ENCODE measurements around the gene SMAD3. TPM values are rescaled to one million over a fixed set of nuclear protein-coding genes. Genes with fewer than 3 reads are reported as not detected.

SMAD3 gene
- total RNA-seq, 1 donor from 2014 or later: 17.1 TPM

DNA sequence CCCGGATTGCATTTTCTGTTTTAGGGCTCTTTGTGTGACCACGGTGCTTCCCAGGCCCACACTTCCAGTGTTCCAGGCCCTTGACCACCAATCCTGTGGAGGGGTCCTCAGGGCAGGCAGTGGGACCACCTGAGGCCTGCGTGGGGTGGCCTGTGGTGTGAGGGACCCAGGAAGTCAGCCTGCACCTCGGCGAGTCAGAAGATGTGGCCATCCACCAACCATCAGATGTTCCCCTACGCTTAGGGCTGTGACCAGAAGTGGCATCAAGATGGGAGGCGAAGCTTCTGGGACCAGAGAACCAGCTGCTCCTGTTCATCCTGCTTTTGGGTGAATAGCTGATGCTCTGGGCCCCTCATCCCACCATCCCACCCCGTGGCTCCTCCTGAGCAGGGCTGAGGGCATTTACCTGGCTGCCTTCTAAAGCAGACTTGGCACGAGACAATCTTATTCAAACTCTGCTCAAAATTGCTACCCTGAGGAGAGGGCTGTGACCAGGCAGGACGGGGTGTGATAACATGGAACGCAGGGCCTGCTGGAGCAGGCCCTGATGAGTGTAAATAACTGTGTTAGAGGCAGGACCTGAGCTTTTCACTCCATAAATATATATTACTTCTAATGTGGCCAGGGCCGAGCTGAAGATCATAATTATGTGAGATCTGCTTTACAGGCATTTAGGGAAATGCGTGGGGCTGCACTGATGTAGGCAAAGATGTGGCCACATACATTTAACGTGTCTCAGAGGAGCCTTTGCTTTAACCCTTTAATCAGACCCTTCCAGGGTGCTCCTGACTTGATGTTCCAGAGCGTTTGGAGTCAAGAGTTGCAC lies 28.8 kb downstream of the SMAD3 start:
- no peak for DNase-seq (ENCODE audit: low spot score)
- no peak for ATAC-seq

DNA sequence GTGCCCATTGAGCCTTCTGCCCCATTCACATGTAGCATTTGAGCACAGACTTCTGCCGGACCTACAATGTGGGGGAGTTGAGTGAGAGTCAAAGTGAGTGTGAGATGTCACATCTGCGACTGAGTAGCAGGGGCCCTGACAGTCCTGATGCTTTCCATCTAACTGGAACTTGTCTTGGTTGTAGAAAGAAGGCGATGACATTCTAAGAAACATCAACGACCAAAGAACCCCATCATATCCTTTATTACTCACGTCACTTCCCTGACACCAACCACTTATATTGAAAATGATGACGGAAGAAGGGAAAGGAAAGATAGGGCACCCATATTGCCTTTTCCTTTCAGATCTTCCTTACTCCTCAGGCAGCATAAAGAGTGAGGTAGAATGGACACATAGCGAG lies 30.5 kb downstream of the SMAD3 start:
- ATAC-seq (no peak), DNase-seq (ENCODE audit: low spot score) (no peak)

DNA sequence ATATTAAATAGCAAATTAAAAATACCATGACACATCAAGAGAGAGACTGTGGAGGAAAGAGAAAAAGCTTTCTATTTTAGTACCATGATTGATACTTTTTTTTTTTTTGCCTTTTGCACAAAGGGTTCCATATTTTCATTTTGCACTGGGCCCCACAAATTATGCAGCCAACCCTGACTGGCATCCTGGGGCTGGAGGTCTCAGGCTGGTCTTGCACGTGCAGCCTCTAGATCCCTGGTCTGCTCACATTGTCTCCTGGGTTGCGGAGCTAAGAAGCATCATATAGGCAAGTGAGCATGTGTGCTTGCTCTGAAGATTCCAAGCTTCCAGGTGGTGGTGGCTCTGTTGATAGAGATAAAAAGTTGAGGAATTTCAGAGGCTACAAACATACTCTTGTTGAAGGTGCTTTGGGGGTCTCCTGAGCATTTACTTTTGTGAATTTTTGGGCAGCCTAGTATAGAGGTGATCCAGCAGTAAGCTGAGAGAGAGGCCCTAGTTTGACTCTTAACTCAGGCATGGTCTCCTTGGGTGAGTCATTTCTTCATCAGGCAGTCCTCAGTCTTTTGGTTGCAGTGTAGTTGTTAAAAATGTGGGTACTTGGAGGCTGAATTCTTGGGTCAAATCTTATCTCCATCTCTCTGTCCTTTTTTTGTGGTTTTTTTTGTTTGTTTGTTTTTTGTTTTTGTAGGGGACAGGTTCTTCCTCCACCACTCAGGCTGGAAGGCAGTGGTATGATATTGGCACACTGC lies 31.3 kb downstream of the SMAD3 start:
- DNase-seq (ENCODE audit: low spot score) (no peak), ATAC-seq (no peak)

DNA sequence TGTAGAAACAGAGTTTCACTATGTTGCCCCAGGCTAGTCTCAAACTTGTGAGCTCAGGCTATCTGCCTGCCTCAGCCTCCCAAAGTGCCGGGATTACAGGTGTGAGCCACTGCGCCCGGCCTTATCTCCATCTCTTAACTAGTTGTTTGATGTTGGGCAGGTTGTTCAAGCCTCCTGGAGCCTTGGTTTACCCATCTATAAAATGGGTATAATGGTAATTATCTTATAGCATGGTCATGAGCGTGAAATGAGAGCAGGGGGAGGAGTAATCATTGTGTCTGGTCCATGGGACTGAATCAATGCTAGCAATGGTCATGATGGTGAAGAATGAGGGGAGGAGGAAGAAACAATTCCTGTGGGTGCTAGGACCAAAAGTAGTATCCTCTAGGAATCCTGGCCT lies 32.0 kb downstream of the SMAD3 start:
- DNase-seq (ENCODE audit: low spot score) (no peak), ATAC-seq (no peak)

DNA sequence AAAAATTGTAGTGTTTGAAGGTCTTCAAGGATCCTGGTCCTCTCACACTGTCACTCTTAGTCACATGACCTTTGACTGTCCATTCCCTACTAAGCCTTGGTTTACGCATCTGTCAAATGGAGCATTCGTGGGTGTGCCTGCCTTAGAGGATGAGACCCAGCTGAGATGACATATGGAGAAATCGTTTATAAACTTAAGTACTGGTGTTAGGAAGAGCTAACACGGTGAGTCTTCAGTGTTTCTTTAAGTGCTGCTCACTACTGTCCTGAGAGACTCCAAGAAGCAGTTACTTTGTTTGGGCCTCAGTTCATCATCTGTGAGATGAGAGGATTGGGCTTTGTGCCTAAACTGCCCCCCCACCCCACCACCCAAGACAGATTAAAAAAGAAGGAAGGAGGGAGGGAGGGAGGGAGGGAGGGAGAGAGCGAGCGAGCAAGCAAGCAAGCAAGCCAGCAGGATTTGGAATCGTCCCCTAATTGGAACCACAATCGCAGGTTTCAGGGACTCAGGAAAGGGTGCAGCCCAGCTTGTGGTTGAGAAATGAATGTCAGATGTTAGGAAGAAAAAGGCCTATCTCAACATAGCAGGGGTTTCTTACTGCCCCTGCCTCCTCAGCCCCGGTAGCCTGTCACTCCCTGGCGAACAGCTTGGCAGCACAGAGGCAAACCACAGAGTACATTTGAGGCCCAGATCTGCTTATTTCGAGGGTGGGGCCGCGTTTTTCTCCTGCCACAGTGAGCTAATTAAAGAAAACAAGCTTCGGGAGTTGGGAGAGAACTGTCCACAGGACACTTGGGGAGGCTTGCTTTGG lies 32.7 kb downstream of the SMAD3 start:
- peak; percentile 73 for ATAC-seq
- DNase-seq (ENCODE audit: low spot score): no peak

DNA sequence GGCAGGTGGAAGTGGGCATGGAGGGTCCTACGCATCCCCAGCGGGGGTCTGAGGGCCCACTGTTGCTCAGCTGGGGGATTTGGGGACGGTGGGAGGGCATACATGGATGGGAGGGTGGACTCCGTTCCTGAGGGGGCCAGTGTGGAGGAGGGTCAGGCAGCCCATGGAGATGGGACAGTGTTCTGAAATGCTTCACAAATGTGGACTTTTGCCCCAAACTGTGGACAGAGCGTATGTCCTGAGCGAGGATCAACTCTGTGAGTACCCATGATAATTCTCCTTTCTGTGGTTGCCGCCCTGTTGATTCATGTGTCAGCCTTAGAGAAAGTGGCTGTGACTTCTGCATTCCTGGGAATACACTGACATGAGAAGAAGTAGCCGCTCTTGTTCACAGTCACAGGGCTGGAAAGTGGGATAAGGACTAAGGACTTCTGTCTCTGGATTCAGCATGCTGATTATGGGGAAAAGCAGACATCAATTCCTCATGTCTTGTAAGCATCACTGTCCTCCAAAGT lies 33.4 kb downstream of the SMAD3 start:
- DNase-seq (ENCODE audit: low spot score) (peak; percentile 59), ATAC-seq (peak; percentile 90)

DNA sequence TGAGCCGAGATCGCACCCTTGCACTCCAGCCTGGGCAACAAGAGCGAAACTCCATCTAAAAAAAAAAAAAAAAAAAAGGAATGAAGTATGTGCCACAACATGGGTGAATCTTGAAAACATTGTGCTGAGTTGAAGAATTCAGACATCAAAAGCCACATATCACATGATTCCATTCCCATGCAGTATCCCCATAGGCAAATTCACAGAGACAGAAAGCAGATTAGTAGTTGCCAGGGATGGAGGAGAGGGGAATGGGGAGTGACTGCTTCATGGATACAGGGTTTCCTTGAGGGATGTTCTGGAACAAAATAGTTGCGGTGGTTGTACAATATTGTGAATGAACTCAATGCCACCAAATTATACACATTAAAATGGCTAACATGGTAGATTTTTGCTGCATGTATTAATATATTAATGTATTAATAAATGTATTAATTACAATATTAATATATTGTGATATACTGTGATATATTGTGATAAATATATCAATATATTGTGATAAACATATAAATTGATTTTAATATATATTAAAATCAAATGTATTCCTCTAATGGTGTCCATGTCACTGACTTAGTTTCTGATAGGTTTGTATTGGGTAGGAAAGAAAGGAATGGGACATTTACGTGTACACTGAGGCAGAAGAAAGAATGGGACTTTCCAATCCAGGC lies 34.9 kb downstream of the SMAD3 start:
- DNase-seq (ENCODE audit: low spot score) (no peak), ATAC-seq (no peak)

DNA sequence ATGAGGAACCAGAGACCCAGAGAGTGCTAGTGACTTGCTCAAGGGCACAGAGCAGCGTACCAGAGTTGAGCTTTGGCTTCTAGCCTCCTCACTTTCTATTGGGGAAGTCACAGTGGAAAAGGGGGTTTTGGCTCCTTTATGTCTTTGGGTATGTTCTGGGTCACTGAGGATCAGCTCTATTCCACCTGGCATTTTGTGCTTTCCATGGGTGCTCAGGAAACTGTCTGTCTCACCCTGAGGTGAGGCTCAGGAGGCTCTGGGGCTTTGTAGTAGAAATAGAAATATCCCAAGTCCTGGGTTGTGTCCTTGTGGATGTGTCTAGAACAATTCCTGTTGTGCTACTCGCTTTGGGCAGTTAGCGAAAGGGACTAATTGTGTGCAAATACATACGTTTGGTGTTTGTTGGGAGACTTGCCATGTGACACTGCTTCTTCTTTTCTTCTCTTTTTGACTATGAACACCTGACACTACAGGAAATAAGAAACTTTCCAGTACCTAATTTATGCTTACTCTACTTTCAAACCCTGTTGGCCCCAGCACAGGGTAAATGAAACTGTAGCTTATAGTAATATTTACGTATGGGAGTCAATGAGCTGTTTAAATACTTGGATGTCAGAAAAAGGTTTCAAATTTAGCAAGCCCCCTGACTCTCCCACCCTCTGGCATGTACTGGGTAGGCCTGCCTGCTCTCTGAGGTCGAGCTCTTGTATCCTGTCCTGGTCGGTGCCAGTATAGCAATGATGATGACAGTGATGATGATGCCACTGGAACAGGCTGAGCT lies 35.6 kb downstream of the SMAD3 start:
- DNase-seq (ENCODE audit: low spot score) (no peak), ATAC-seq (no peak)

DNA sequence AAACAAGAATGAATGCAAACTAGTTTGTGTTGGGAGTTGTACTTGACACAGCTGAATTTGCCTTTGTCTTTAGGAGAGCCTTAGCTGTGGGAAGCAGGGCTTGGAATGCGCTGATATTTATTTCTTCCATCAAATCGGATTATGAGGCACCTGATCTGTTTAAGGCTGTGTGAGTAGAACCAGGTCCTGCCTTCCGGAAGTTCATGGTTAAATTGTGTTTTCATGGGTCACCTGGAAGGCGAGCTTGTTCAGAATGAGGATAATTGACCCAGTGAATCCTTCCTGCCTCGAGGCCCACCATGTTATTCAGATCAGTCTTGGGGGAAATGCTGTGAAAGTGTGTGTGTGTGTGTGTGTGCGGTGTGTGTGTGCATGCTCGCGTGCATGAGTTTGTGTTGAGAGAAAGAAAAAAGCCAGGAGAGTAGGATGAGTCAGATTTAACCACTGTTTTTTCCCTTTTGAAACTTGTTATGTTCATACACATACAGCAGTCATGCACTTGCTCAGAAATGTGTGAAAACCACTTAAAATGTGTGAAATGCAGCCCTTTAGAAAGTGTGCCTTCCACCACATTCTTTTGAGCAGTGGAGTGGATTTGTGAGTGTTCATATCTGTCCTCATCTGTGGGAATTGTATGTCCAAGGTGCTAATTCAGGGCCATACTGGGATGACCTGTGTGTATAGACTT lies 36.7 kb downstream of the SMAD3 start:
- ATAC-seq: no peak
- no peak for DNase-seq (ENCODE audit: low spot score)

DNA sequence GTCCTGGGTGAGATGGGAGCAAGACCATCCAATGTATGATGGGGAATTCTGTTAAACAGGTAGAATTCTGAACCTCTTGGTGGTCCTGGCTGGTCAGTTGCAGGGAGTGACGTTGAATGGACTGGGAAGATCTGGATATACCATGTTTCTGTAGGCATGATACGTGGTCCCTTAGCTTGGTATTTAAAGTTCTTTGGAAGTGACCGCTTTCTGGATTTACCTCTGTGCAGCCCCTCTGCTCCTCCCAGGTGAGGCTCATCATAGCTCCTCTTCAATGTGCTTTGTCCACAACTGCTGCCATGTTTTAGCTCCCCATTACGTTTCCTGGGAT lies 37.2 kb downstream of the SMAD3 start:
- ATAC-seq (no peak), DNase-seq (ENCODE audit: low spot score) (no peak)

DNA sequence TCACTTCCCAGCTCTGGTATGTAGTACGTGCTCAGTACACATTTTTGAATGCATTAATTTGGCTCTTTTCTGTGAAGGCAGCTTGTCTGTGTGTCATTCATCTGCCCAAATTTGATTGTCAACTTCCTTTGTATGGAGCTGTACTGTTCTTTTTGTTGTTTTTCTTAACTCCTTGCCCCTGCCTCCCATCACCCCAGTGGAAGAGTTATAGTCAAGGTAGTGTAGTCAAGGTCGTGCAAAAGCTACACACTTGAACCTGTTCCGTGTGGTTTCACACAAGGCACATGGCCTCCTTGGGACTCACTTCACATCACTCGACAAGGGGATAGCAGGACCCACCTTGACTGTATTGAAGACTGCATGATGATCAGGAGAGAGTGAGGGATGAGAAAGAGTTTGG lies 37.6 kb downstream of the SMAD3 start:
- DNase-seq (ENCODE audit: low spot score) (no peak), ATAC-seq (no peak)

DNA sequence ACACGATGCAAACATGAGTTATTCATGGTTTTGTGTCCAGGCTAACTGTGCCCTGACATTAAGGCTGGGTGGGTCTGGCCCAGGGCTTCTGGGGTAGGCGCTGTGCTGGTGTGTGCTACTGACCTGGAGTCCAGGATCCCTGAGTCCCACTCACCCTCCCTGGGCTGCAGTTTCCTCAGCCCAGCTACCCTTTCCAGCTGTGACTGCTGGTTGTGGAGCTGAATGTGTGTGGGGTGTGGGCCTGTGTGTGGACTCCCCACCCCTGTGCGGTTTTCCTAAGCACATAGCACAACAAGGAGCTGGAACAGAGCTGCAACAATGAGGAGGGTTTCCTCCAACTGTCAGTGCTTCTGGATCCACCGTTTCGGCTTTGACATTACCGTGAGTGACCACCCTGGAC lies 38.0 kb downstream of the SMAD3 start:
- no peak for ATAC-seq

DNA sequence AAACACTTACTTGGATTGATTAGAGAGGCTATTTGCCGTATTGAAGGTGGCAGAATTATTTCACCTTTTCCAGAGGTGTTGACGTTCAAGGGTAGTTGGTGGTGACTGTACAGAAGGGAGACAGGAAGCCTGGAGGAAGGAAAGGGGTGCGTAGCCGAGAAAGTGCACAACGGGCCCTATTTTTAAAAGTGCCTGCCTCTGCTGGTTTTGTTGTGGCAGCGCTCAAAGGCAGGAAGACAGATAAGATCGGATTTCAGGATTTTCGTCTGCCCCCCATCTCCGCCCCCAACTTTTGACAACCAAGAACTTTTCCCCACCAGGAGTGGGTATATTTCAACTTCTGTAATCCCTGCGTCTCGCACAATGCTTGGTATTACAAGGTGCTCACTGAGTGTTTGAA lies 38.5 kb downstream of the SMAD3 start:
- ATAC-seq (no peak), DNase-seq (ENCODE audit: low spot score) (no peak)

More for the DNA sequence above, 38.0 kb downstream of the SMAD3 start:
- DNase-seq (ENCODE audit: low spot score): no peak

DNA sequence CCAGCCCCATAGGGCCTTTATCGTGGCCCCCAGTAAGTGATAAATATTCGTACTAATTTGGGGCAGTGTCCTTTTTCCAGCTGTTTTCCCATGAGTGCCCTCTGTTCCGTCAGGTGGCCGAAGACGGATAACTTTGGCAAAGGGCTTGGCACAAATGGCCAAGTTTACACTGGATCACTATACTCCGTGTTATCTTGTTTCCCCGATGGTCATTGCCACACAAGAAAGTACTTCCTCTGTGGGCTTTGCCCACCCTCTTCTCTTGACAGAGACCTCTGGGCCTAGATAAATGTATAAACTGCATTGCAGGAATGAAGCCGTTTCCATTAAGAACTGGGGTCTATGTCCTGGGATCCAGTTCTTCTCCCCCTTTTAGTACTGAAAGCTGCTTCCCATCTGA lies 39.1 kb downstream of the SMAD3 start:
- ATAC-seq: peak; percentile 73

DNA sequence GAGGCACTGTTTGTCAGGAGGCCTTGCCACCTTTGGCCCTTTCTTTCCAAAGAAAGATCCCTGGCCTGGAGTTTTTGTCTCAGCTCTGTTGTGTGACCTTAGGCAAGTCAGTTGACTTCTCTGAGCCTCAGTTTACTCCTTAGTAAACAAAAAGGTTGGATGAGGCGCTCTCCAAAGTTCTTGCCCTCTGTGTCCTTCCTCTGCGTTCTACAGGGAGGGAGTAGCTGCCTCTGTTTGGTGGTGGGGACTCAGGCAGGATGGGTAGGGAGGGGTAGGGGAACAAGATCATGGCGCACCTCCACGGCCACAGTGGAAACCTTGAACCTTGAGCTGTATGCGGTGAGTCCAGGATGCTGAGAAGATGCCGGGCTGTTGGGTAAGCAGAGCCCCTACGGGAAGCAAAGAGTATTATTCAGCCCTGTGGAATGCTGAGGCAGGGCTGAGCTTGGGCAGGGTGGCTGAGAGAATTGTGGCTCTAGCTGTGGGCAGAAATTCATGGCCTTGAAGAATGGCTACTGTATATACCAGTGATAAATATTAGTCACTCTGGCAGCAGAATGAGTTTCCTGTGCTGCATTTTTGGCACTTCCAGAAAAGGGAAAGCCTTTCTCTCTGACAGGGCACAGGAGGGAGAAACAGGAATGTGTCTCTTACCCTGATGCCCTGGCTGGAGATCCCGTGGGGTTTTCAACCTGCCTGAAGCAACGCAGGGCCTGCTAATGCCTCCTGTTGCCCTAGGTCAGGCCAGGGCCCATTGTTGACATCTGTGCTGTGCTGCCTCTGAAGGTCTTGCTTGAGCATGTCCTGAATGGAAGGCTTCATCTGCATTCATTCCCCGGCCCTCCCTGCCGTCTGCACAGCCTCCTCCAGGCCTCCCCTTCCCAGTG lies 39.9 kb downstream of the SMAD3 start:
- DNase-seq (ENCODE audit: low spot score) (no peak), ATAC-seq (no peak)

More for the DNA sequence above, 39.1 kb downstream of the SMAD3 start:
- DNase-seq (ENCODE audit: low spot score): peak; percentile 60

DNA sequence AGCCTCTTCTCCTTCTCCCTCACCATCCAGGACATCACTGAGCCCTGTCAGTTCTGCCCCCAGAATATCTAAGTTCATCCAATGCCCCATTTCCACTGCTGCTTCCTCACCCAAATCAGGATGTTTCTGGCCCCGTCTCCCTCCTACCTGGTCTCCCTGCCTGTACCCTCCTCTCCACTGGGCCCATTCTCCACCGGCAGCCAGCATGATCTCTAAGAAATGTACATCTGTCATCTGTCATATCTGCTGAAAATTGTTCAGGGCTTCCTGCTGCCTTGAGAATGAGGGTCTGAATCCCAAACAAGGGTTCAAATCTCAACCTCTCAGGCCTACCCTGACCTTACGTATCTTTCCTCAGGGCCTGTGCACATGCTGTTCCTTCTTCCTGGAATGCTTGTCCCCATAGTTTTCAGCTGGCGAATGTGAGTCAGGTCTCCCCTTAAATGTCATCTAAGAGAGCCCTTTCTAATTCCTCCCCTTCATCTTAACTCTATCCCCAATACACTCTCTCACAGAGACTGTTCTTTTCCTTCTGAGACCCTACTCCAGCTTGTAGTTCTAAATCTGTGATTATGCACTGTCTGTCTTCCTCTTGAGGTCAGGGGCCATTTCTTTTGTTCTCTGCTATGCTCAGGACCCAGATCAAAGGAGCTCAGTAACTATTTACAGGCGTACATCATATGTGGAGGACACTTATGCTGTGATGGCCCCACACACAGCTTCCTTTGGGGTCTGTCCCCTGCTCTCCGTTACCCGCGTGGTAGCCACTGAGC lies 40.8 kb downstream of the SMAD3 start:
- no peak for ATAC-seq
- DNase-seq (ENCODE audit: low spot score): no peak

DNA sequence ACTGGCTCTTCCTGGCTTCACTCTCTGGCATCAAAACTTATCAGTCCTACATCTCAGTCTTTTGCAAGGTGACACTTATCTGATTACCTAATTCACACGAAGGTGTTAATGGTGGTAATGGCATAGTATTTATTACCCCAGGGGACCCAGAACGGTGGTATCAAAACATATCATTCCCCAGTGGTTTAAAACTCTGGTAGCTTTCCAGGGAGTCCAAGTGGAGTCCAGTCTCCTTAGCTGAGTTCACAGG lies 41.3 kb downstream of the SMAD3 start:
- ATAC-seq (no peak), DNase-seq (ENCODE audit: low spot score) (no peak)
